HG03558 (cell line): ENCODE results near the gene BNIP3.
A peak's percentile ranks its signal among the peaks of the same experiment; 100 is the strongest.
"Not testable (repeated sequence)": the region's sequence is repeated elsewhere in the genome, so short reads cannot be mapped to it uniquely, and the experiment has no call there.

ENCODE experiments used
- ATAC-seq: cut with Tn5 transposase; IDR thresholded peaks from one replicate; pipeline ENCODE4 v1.9.1; 2021; ENCODE audit warnings: moderate number of reproducible peaks; ENCODE audit not compliant: unreplicated experiment; ENCODE audit errors: extremely low read depth

BNIP3 gene

DNA sequence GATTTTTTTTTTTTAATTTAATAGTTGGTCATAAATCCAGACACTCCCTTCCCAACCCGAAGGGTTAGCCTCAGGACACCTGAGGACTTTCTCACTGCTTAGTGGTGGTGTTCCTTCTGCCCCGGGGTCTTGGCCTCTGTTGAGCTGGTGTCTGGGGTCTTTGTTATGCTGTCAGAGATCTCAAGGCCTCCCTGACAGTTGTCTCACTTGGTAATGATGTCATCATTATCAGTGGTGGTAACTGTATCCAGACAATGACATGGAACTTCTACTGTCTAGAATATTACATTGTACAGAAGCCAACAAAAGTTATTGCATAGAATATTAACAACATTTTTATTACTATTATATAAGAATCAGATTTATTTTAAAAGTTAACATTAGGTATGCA lies 48.0 kb downstream of the BNIP3 start:
- ATAC-seq = no peak

DNA sequence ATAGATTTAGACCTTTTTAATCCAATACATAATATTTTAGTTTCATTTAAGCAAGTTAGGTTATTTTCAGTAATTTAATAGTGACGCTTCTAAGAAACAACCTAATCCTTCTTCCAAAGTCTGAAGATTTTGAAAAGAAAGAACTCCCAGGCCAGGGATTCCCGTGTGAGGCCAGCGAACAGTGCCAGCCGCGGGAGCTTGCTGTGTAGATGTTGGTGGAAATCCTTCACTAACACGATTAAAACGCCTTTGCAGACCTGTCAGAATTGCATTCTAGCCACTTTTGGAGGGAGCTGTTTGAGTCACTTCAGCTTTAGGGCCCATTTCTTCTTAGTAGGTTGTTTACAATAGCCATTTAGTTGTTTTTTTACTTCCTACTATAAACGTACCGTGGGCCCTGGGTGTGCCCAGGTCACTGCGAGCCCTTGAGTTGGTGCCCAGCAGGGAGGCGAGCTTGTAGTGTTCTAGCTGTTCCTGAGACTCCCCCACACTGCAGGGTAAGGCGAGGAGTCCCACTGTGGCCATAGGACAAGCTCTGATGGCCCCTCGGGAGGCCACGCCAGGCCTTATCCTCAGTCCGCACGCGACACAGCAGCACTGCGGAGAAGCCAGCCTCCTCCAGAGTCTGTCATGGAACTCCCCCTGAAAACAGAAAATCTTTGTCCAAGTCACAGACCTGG lies 48.6 kb downstream of the BNIP3 start:
- ATAC-seq = no peak

DNA sequence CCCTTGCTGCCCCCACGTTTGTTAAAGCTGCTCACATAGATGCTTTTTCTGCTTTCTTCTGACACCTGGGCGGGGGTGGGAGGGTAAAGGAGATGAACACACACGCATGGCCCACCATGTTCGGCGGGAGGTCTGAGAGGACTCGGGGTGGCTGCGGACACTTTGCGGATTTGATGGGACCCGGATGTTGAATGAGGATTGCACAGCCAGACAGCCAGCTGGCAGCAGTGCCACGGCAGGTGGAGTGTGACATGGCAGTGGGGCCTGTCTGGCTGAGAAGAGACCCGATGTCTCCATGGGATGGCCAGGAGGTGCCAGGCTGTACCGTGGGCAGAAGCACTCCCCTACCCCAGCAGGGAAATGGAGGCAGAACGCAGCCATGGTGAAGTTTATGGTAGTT lies 49.7 kb downstream of the BNIP3 start:
- ATAC-seq = no peak

DNA sequence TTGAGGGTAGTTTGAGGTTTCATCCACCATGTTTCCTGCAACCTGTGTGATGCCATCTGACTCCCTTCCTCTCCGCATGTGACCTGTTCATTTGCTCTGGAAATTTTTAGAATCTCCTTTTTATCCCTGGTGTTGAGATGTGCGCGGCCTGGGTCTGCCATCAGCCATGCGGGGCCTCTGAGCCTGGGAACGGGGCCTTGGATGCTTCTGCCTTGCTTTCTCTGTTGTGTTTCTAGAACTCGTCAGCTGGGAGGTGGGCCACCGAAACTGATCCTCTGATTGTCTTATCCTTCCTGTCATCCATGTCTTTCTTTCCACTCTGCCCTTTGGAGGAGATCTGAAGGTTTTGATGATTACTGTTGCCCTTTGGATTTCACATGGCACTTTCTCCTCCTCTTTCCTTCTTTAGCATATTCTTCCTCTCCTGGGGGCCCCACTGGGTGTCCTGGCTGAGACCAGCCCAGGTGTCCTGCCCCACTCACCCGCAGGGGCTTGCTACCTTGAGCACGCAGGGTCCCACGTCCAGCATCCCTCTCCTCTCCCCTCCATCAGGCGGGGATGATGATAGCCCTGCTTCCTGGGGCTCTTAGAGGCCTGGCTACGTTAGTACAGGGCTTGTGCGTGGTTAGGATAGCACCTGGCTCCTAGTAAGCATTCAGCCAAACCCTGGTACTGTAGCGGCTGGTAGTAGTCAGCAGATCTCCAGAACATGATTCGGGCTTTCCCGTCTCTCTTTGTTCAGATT lies 51.0 kb downstream of the BNIP3 start:
- no peak for ATAC-seq

DNA sequence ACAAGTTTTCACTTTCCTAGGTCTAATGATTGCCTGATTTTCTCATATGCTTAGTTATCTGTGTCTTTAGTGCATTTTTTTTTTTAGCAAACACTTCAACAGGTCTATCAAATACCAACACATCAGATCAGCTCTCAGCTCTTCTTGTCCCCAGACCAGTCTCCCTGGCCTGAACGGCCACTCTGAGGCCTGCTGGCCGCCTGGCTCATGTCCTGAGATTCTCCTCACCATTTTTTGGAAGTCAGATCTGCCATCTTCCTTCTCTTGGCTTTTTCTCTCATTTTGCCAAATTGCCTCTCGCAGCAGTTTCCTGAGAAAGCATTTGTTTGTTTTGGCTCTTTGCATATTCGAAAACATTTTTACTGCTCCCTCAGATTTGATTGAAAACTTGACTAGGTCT lies 51.6 kb downstream of the BNIP3 start:
- no peak for ATAC-seq

DNA sequence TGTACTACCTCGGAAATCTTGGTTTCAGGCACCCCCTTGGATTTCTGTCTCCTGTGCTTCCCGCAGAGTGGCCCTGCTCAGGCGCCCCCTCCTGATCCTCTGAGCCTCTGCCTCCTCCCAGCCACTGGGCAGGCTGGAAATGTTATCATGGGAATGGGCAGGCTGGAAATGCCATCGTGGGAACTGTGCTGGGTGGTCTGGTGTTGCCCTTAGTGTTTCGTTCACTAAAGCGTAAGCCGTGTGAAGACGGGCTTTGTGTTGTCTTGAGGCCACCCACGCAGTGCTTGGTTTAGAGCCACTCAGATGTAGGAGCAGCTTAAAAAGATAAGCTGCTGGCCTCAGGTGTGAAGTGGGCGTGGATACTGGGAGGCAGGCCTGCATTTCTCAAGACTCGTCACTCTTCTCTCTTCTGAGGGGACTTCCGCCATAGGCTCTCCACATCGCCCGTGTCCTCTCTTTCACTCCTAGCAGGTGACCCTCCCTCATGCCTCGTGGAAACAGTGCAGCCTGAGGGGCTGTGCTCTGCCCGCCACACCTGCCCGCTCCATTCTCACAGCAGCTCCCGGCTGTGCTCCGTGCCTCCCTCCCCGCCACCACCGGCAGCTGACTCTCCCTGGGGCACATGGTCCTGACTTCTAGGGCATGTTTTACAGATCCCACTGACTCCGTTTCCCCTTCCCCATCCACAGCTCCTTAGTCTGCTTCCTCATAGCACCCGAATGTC lies 52.4 kb downstream of the BNIP3 start:
- no peak for ATAC-seq

DNA sequence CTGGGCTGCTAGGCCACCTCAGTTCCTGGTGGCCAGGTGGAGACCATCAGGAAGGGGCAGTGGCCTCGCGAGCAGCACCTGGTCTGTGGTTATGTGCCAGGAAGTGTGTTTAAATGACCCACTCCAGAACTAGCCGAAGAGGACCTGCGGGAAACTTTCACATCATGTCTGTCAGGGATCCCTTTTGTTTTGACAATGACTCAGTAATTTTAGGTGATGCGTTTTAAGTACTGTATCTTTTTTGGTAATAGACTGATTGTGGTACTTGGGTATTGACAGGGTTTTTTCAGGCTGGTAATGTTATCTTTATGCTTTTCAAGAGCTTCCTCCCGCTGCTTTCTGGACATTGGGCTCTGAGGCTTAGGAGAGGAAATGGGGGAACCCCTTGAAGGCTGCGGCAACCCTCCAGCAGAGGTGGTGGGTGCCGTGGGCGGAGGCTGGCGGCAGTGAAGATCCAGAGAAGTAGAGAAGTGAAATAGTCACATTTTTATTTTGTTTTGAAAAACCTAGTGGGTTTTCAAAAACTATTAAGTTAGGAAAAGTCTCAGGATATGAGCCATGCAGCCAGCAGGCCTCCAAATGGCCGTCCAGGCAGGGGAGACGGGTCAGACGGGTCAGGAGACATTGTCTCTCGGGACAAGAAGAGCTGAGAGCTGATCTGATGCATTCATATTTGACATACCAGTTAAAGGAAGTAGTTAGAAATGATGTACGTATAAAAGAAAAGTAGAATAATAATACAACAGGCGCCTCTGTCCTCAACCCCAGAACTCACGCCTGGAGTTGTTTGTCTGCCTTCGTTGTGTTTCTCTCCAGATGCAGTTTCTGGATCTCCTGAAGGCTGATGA lies 53.3 kb downstream of the BNIP3 start:
- ATAC-seq = peak; percentile 80

DNA sequence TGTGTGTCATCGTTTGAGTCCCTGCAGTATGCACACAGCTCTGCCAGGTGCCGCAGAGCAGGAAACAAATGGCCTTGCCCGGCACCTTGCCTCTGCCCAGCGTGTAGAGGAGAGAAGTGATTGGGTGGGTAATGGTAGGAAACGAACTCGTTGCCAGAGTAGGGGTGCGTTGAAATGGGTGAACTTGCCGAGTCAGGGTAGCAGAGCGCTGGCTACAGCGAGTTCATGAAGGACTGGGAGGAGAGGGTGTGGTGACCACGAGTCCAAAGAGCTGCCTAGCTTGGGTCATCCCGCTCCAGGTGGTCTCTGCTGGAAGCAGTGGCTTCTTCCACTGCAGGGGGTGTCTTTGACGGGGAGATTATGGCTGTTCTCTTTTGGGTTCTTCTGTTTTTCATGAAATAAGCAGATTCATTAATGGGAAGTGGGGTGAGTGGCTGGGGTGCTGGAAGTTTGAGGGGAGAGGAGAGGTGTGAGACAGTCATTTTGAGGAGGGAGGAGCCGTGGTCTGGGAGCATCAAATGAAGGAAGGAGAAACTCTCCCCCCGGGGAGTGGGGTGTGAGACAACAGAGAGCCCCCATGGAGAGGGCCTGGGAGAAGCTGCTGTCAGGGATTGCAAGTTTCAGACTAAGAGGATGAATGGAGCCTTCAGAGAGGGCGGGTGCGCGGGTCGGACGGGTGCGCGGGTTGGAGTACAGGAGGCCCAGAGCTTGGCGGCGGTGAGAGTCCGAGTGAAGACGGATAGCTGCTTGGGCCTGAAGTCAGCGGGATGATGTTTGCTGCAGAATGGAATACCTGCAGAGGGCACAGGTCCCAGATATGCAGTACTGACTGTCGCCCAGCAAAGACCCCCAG lies 54.8 kb downstream of the BNIP3 start:
- ATAC-seq = no peak

DNA sequence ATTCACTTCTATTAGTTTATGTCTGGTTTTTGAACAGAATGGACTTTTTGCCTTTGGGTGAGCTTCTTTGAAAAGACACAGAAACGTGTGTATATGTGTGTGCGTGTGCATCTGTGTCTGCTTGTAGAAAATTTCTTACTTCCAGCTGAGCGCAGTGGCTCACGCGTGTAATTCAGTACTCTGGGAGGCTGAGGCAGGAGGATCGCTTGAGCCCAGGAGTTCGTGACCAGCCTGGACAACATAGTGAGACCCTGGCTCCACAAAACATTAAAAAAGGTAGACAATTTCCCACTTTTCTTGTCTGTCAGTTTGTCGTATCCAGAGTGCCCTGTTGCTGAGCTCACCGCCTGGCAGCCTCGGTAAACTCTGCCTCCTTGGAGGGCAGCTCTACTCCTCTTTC lies 55.5 kb downstream of the BNIP3 start:
- no peak for ATAC-seq

DNA sequence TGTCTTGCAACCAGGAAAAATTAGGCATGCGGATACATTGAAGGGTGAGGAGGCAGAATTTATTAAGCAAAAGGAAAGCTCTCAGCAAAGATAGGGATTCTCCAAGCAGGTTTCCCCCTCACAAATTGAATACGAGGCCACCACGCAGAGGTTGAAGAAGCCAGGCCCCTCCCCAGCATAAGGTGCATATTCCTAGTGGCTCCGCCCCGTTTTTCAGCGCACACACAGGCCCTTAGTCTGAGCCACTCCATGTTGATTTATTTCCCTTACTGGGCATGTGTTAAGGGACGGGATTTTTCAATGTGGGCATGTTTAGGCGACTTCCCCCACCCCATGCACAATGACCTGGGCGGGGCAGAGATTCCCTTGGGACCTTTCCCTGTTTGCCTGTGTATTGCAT lies 56.0 kb downstream of the BNIP3 start:
- ATAC-seq = no peak

DNA sequence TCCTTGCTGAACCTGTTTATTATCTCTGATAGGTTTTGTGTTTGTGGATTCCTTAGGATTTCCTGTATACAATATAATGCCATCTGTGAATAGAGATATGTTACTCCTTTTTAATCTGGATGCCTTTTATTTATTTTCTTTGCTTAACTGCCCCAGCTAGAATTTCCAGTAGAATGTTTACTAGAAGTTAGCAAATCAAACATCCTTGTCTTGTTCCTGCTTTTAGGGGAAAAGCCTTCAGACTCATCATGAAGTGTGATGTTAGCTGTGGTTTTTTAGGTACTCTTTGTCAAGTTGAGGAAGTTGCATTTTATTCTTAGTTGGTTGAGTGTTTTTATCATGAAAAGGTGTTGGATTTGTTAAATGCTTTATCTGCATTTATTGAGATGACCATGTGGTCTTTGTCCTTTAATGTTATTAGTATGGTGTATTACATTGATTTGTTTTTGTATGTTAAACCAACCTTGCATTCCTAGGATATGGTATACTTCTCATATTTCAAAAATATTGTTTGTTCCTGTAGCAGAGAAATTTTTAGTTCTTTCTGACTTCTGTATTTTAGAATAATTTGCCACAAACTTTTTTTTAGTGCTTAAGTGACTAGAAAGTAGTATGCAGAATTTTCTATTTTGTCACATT lies 56.6 kb downstream of the BNIP3 start:
- no peak for ATAC-seq

DNA sequence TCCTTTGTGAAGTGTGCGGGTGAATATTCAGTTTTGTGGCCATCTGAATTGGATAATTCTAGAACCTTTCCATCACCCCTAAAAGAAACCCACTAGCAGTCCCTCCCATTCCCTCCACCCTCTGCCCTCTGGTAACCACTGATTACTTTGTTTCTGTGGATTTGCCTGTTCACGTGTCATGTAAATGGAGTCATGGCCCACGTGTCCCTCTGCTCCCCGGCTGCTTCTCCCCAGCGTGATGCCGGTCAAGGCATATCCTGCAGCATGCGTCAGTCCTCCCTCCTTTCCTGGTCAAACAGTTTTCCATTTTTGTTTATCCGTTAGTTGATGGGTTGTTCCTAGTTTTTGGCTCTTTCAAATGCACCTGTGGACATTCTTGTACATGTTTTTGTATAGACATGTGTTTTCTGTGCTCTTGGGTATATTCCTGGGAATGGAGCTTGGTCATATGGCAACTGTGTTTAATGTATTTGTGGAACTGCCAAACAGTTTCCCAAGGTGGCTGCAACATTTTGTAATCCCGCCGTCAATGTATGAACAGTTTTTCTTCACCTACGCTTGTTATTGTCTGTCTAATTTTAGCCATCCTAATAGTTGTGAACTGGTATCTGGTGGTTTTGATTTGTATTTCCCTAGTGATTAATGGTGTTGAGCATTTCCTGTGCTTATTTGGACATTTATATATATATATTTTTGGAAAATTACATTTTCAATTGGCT lies 58.5 kb downstream of the BNIP3 start:
- ATAC-seq = no peak

DNA sequence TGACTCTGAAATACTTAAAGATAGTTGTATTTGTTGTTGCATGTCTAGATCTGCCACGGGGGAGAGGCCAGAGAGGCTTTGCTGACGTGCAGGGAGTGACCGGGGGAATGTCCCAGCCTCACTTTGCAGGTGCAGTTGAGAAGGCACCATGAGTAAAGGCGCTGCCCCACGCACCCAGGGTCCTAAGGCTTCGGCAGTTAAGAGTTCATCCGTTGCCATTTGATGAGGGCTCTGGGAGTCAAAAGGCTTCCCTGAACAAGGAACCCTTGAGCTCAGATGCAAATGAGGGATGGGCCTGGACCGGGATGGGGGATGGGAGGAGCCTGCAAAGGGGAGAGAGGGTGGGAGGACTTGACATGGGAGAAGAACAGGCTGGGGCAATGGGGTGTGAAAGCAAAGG lies 60.5 kb downstream of the BNIP3 start:
- ATAC-seq = peak; percentile 70

DNA sequence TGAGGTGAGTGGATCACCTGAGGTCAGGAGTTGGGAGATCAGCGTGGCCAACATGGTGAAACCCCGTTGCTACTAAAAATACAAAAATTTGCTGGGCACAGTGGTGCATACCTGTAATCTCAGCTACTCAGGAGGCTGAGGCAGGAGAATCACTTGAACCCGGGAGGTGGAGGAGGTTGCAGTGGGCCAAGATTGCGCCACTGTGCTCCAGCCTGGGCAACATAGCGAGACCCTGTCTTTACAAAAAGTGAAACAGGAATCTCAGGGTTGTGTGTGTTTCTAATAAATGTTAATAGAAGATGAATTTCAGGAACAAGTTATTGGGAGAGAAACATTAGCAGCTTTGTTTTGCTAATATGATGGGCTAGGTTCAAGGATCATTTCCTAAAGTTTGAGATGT lies 61.0 kb downstream of the BNIP3 start:
- no peak for ATAC-seq

DNA sequence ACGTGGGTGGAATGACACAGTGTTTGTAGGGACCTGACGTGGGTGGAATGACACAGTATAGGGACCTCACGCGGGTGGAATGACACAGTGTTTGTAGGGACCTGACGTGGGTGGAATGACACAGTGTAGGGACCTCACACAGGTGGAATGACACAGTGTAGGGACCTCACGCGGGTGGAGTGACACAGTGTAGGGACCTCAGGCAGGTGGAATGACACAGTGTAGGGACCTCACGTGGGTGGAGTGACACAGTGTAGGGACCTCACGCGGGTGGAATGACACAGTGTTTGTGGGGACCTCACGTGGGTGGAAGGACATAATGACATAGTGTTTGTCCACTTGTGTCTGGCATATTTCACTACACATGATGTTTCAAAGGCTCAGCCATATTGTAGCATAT lies 61.6 kb downstream of the BNIP3 start:
- ATAC-seq = no peak

DNA sequence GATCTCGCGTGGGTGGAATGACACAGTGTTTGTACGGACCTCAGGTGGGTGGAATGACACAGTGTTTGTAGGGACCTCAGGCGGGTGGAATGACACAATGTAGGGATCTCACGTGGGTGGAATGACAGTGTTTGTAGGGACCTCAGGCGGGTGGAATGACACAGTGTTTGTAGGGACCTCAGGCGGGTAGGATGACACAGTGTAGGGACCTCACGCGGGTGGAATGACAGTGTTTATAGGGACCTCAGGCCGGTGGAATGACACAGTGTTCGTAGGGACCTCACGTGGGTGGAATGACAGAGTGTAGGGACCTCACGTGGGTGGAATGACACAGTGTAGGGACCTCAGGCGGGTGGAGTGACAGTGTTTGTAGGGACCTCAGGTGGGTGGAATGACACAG lies 62.3 kb downstream of the BNIP3 start:
- ATAC-seq = not testable (repeated sequence)
